Activated CD4-positive, alpha-beta memory T cell treated with anti-CD3 and anti-CD28 coated beads for 36 hours (primary cell): ENCODE measurements around the gene DDX4. TPM values are rescaled to one million over a fixed set of nuclear protein-coding genes. Genes with fewer than 3 reads are reported as not detected.
"Not testable (repeated sequence)": the region's sequence is repeated elsewhere in the genome, so short reads cannot be mapped to it uniquely, and the experiment has no call there.

Experiments
- CTCF ChIA-PET: fragments of 350-600 bp; sonication (Branson Sonifier 250); formaldehyde crosslinking; loops from one replicate; lab custom pipeline; 2021; ENCODE audit warnings: antibody characterized with exemption, inconsistent platforms; lab: Charles Lee
- POLR2A ChIA-PET: fragments of 350-600 bp; sonication (Branson Sonifier 250); formaldehyde crosslinking; loops from one replicate; lab custom pipeline; 2021; ENCODE audit warnings: antibody characterized with exemption; lab: Charles Lee
- DNase-seq: peaks from one replicate; pipeline ENCODE4 v3.0.0-alpha.2; 2020
- H3K27ac Mint-ChIP-seq: one replicate; pipeline ENCODE4 v1.8.0; 2021; ENCODE audit warnings: mixed read lengths
- H3K27me3 Mint-ChIP-seq: one replicate; pipeline ENCODE4 v1.8.0; 2021; ENCODE audit warnings: mixed read lengths
- H3K36me3 Mint-ChIP-seq: one replicate; pipeline ENCODE4 v1.8.0; 2021; ENCODE audit warnings: mixed read lengths
- H3K4me1 Mint-ChIP-seq: one replicate; pipeline ENCODE4 v1.8.0; 2021; ENCODE audit warnings: low read depth, mixed read lengths
- H3K4me3 Mint-ChIP-seq: one replicate; pipeline ENCODE4 v1.8.0; 2021; ENCODE audit warnings: mild to moderate bottlenecking, mixed read lengths
- H3K9me3 Mint-ChIP-seq: one replicate; pipeline ENCODE4 v1.8.0; 2021; ENCODE audit warnings: mixed read lengths
- intact Hi-C: fragments of 100-400 bp; cut with micrococcal nuclease; formaldehyde crosslinking; loops from one replicate; pipeline ENCODE4 v1.15.1; 2023
- total RNA-seq, 2 experiments: library from RNA; stranded (reverse); gene quantifications; one replicate each; pipeline ENCODE4 v1.2.3, GENCODE V29; 2021

DDX4 gene
- total RNA-seq: not detected

GRCh38 chr5:55737793-55738192, at the start of gene DDX4:
Gene DDX4 (plus strand): TSS chr5:55738061. CDS start chr5:55738964, 903 bp downstream.
- ChIA-PET POLR2A (no interaction called here), CTCF (no interaction called here)
- intact Hi-C loops: no loop called here
- H3K9me3 Mint-ChIP-seq: no peaks in the 10 kb centered on the region
- H3K27me3 Mint-ChIP-seq: no peaks in the 10 kb centered on the region
- no peak for DNase-seq
- H3K36me3 Mint-ChIP-seq: no peaks in the 10 kb centered on the region
- H3K27ac Mint-ChIP-seq: no peak within 1 kb of the TSS
- H3K4me3 Mint-ChIP-seq: no peak within 1 kb of the TSS
- H3K4me1 Mint-ChIP-seq: no peaks in the 10 kb centered on the region

GRCh38 chr5:55691265-55692105, 46.4 kb upstream of the DDX4 start:
- intact Hi-C loops: loop anchor here (1.0 to 10.0 kb wide), 6 partner anchors 157 to 519 kb away; partner anchors contain the start of genes MCIDAS and PLPP1
- DNase-seq: no peak
- CTCF ChIA-PET: interaction anchor here (0.6 to 2.3 kb wide), 45 partner anchors 9 to 530 kb away, joined by 3 to 16 read pairs (median 4); partner anchors contain the start of genes DHX29, MTREX and SLC38A9
- Mint-ChIP-seq H3K27ac (no peak overlapping the region), H3K27me3 (no peaks in the 10 kb centered on the region), H3K9me3 (no peaks in the 10 kb centered on the region), H3K4me3 (no peak overlapping the region), H3K4me1 (peaks cover 2% of the 10 kb centered on the region), H3K36me3 (peaks cover 1% of the 10 kb centered on the region)
- POLR2A ChIA-PET: no interaction called here

GRCh38 chr5:55692106-55692417, 45.8 kb upstream of the DDX4 start:
- POLR2A ChIA-PET: no interaction called here
- no peaks in the 10 kb centered on the region for H3K27me3 Mint-ChIP-seq

GRCh38 chr5:55692509-55692908, 45.4 kb upstream of the DDX4 start:
- DNase-seq: no peak
- intact Hi-C loops: loop anchor here (5.0 to 10.0 kb wide), 4 partner anchors 158 to 465 kb away; partner anchors contain the start of genes MCIDAS and PLPP1
- Mint-ChIP-seq H3K27ac (no peak overlapping the region), H3K4me1 (peaks cover 2% of the 10 kb centered on the region), H3K36me3 (peaks cover 1% of the 10 kb centered on the region), H3K27me3 (no peaks in the 10 kb centered on the region), H3K9me3 (no peaks in the 10 kb centered on the region), H3K4me3 (no peak overlapping the region)
- ChIA-PET CTCF (interaction anchor here (0.5 to 2.3 kb wide), 38 partner anchors 8 to 1691 kb away, joined by 3 to 16 read pairs (median 4); partner anchors contain the start of genes DHX29, MTREX and SLC38A9), POLR2A (no interaction called here)

More at GRCh38 chr5:55692106-55692417, 45.8 kb upstream of the DDX4 start:
- no peak overlapping the region for H3K27ac Mint-ChIP-seq
- peaks cover 1% of the 10 kb centered on the region for H3K36me3 Mint-ChIP-seq
- DNase-seq: no peak
- H3K4me1 Mint-ChIP-seq: peaks cover 2% of the 10 kb centered on the region
- CTCF ChIA-PET: interaction anchor here (0.5 to 2.3 kb wide), 44 partner anchors 9 to 1691 kb away, joined by 3 to 16 read pairs (median 4); partner anchors contain the start of genes DHX29, MTREX and SLC38A9
- no peaks in the 10 kb centered on the region for H3K9me3 Mint-ChIP-seq
- intact Hi-C loops: loop anchor here (5.0 to 10.0 kb wide), 4 partner anchors 157 to 465 kb away; partner anchors contain the start of genes MCIDAS and PLPP1
- H3K4me3 Mint-ChIP-seq: no peak overlapping the region

GRCh38 chr5:55694152-55694830, 43.6 kb upstream of the DDX4 start:
- peaks cover 5% of the 10 kb centered on the region for H3K4me1 Mint-ChIP-seq
- no peak for DNase-seq
- H3K9me3 Mint-ChIP-seq: no peaks in the 10 kb centered on the region
- no peaks in the 10 kb centered on the region for H3K27me3 Mint-ChIP-seq
- intact Hi-C loops: loop anchor here (1.0 to 10.0 kb wide), 5 partner anchors 159 to 467 kb away; partner anchors contain the start of genes MCIDAS and PLPP1
- no peak overlapping the region for H3K4me3 Mint-ChIP-seq
- no peak overlapping the region for H3K27ac Mint-ChIP-seq
- no peaks in the 10 kb centered on the region for H3K36me3 Mint-ChIP-seq
- CTCF ChIA-PET: interaction anchor here (0.6 to 1.4 kb wide), 2 partner anchors 9 to 238 kb away, joined by 3 read pairs; no protein-coding TSS in a partner anchor
- POLR2A ChIA-PET: no interaction called here

- POLR2A ChIA-PET, H3K27ac Mint-ChIP-seq, H3K9me3 Mint-ChIP-seq, H3K36me3 Mint-ChIP-seq, CTCF ChIA-PET, DNase-seq, H3K4me3 Mint-ChIP-seq, H3K4me1 Mint-ChIP-seq, H3K27me3 Mint-ChIP-seq: not testable (repeated sequence)
- intact Hi-C loops: loop anchor here (10.0 kb wide), 1 partner anchor 162 kb away; the partner anchor contains the start of gene PLPP1
These were observed 41.2 kb upstream of the DDX4 start for GRCh38 chr5:55696704-55697103.

- Mint-ChIP-seq H3K36me3 (no peaks in the 10 kb centered on the region), H3K27me3 (no peaks in the 10 kb centered on the region), H3K9me3 (no peaks in the 10 kb centered on the region), H3K4me1 (peaks cover 9% of the 10 kb centered on the region), H3K27ac (no peak overlapping the region), H3K4me3 (no peak overlapping the region)
- intact Hi-C loops: loop anchor here (10.0 kb wide), 1 partner anchor 164 kb away; the partner anchor contains the start of gene PLPP1
- POLR2A ChIA-PET: no interaction called here
- CTCF ChIA-PET: no interaction called here
- DNase-seq: no peak
These were observed 38.7 kb upstream of the DDX4 start for GRCh38 chr5:55699041-55699688.

GRCh38 chr5:55700745-55701144, 37.1 kb upstream of the DDX4 start:
- ChIA-PET POLR2A (no interaction called here), CTCF (interaction anchor here (1.2 to 2.3 kb wide), 2 partner anchors 9 to 295 kb away, joined by 3 to 10 read pairs; no protein-coding TSS in a partner anchor)
- no peaks in the 10 kb centered on the region for H3K9me3 Mint-ChIP-seq

GRCh38 chr5:55701462-55702103, 36.3 kb upstream of the DDX4 start:
- intact Hi-C loops: no loop called here
- CTCF ChIA-PET: interaction anchor here (1.2 to 2.3 kb wide), 2 partner anchors 10 to 296 kb away, joined by 3 to 10 read pairs; no protein-coding TSS in a partner anchor
- POLR2A ChIA-PET: no interaction called here

More at GRCh38 chr5:55700745-55701144, 37.1 kb upstream of the DDX4 start:
- Mint-ChIP-seq H3K27ac (no peak overlapping the region), H3K36me3 (no peaks in the 10 kb centered on the region), H3K27me3 (no peaks in the 10 kb centered on the region), H3K4me1 (peaks cover 9% of the 10 kb centered on the region), H3K4me3 (no peak overlapping the region)
- DNase-seq: no peak
- intact Hi-C loops: no loop called here

GRCh38 chr5:55702598-55703345, 35.1 kb upstream of the DDX4 start:
- ChIA-PET POLR2A (no interaction called here), CTCF (interaction anchor here (0.7 to 2.0 kb wide), 2 partner anchors 8 to 11 kb away, joined by 3 to 5 read pairs; no protein-coding TSS in a partner anchor)
- Mint-ChIP-seq H3K27me3 (no peaks in the 10 kb centered on the region), H3K4me3 (no peak overlapping the region), H3K9me3 (no peaks in the 10 kb centered on the region), H3K36me3 (no peaks in the 10 kb centered on the region), H3K4me1 (peaks cover 22% of the 10 kb centered on the region), H3K27ac (no peak overlapping the region)
- intact Hi-C loops: no loop called here
- no peak for DNase-seq

More at GRCh38 chr5:55701462-55702103, 36.3 kb upstream of the DDX4 start:
- H3K36me3 Mint-ChIP-seq: no peaks in the 10 kb centered on the region
- no peak for DNase-seq
- H3K9me3 Mint-ChIP-seq: no peaks in the 10 kb centered on the region
- no peak overlapping the region for H3K27ac Mint-ChIP-seq
- H3K4me1 Mint-ChIP-seq: peaks cover 14% of the 10 kb centered on the region
- H3K4me3 Mint-ChIP-seq: no peak overlapping the region
- no peaks in the 10 kb centered on the region for H3K27me3 Mint-ChIP-seq
